ENCODE data around the gene MROH8. TPM values are rescaled to one million over a fixed set of nuclear protein-coding genes. Genes with fewer than 3 reads are reported as not detected.

Gene MROH8
- total RNA-seq, 1 donor, result 2.6 TPM

- no peak for DNase-seq (ENCODE audit: low read depth)
- H3K4me3 ChIP-seq (ENCODE audit: low read depth, low read length), result no peak overlapping the region
- TF ChIP-seq CTCF (IDR thresholded peaks at IDR 0.05; ENCODE audit: insufficient read depth, low read depth, low read length), result no peak
Measured at GRCh38 chr20:37172836-37173235, 6.5 kb downstream of the MROH8 start.

- no peak for TF ChIP-seq CTCF (IDR thresholded peaks at IDR 0.05; ENCODE audit: insufficient read depth, low read depth, low read length)
- DNase-seq (ENCODE audit: low read depth), result no peak
- H3K4me3 ChIP-seq (ENCODE audit: low read depth, low read length), result no peak overlapping the region
Measured at GRCh38 chr20:37166867-37167266, 12.5 kb downstream of the MROH8 start.

GRCh38 chr20:37165031-37165430 lies 14.3 kb downstream of the MROH8 start:
- no peak for DNase-seq (ENCODE audit: low read depth)
- TF ChIP-seq CTCF (IDR thresholded peaks at IDR 0.05; ENCODE audit: insufficient read depth, low read depth, low read length), result no peak
- H3K4me3 ChIP-seq (ENCODE audit: low read depth, low read length), result no peak overlapping the region

GRCh38 chr20:37163832-37164554 lies 15.4 kb downstream of the MROH8 start:
- TF ChIP-seq CTCF (IDR thresholded peaks at IDR 0.05; ENCODE audit: insufficient read depth, low read depth, low read length), result no peak
- H3K4me3 ChIP-seq (ENCODE audit: low read depth, low read length), result no peak overlapping the region
- no peak for DNase-seq (ENCODE audit: low read depth)

- no peak for TF ChIP-seq CTCF (IDR thresholded peaks at IDR 0.05; ENCODE audit: insufficient read depth, low read depth, low read length)
- DNase-seq (ENCODE audit: low read depth), result no peak
- no peak overlapping the region for H3K4me3 ChIP-seq (ENCODE audit: low read depth, low read length)
Measured at GRCh38 chr20:37162646-37163045, 16.7 kb downstream of the MROH8 start.

- no peak for DNase-seq (ENCODE audit: low read depth)
- no peak overlapping the region for H3K4me3 ChIP-seq (ENCODE audit: low read depth, low read length)
- TF ChIP-seq CTCF (IDR thresholded peaks at IDR 0.05; ENCODE audit: insufficient read depth, low read depth, low read length), result no peak
Measured at GRCh38 chr20:37161830-37162549, 17.4 kb downstream of the MROH8 start.

All from fibroblast of villous mesenchyme (primary cell).